AG04449 (cell line): Measurements from ENCODE around the gene MINAR2.

ENCODE experiments used
- CTCF ChIA-PET: fragments of 350-600 bp; formaldehyde crosslinking; extraction: SDS; loops from one replicate; lab custom pipeline; 2021; ENCODE audit warnings: antibody characterized with exemption; lab: Yijun Ruan, JAX
- POLR2A ChIA-PET: fragments of 400-600, 350-600 bp; formaldehyde crosslinking; extraction: SDS; loops from one replicate; lab custom pipeline; 2020; ENCODE audit warnings: antibody characterized with exemption, inconsistent platforms; lab: Yijun Ruan, JAX
- DNase-seq: peaks from one replicate; pipeline ENCODE4 v3.0.0-alpha.2; 2010; ENCODE audit warnings: low read depth, low spot score
- H3K4me3 ChIP-seq: 2 replicates; pipeline ENCODE4 v1.5.1; 2011; ENCODE audit warnings: low read depth, mild to moderate bottlenecking, control low read depth, low read length
- CTCF ChIP-seq: IDR thresholded peaks from one replicate; pipeline ENCODE4 v1.5.1; 2011; ENCODE audit warnings: mild to moderate bottlenecking, moderate library complexity, low read length, control low read depth, inconsistent platforms; ENCODE audit not compliant: insufficient read depth; ENCODE audit errors: missing control alignments

MINAR2 gene

GRCh38 chr5:129724222-129724621, 23.7 kb upstream of the MINAR2 start:
- POLR2A ChIA-PET, result no interaction called here
- H3K4me3 ChIP-seq, result no peak overlapping the region
- no peak for TF ChIP-seq CTCF
- DNase-seq, result no peak
- CTCF ChIA-PET, result no interaction called here

DNA sequence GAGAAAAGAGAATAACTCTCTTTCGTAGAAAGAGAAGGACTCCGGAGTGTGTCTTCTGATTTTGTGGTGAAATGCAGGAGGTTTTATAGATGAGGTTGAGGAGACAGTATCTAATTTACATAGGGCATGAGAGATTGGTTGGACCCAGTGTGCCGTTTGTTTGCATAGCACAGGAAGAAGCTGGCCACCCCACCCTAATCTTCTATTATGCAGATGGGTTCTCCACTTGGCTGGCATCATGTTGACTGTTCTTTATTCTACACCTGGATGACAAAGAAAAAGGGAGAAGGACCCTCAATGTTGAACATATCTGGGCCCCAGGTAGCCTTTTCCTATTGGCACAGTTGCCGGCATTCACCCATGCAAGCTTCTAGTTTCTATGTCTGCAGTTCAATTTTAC, 23.2 kb upstream of the MINAR2 start:
- ChIA-PET CTCF (no interaction called here), POLR2A (no interaction called here)
- no peak overlapping the region for H3K4me3 ChIP-seq

DNA sequence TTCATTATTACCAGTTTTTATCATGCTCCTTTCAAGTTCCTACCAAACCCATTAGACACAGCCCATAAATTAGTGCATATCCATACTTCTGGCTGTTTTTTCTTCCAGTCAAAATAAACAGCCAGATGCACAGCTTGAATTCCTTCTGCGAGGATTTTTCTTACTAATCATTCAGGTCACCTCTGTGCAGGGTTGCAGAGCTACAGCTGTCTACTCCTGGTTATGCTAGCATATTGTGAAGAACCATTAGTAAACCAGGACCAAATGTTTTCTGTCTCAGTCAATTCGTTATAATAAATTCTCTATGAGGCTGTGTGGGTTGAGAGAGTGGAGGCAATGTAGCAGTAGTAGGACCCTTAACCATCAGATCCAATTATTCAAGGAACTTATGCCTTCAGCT, 8.1 kb upstream of the MINAR2 start:
- POLR2A ChIA-PET, result no interaction called here
- H3K4me3 ChIP-seq, result no peak overlapping the region
- DNase-seq, result no peak
- CTCF ChIA-PET, result no interaction called here
- TF ChIP-seq CTCF, result no peak

More for the DNA sequence above, 23.2 kb upstream of the MINAR2 start:
- no peak for DNase-seq
- TF ChIP-seq CTCF, result no peak

GRCh38 chr5:129743541-129744187, 4.2 kb upstream of the MINAR2 start:
- H3K4me3 ChIP-seq, result no peak overlapping the region
- POLR2A ChIA-PET, result no interaction called here
- no peak for TF ChIP-seq CTCF
- DNase-seq, result no peak
- CTCF ChIA-PET, result no interaction called here

- TF ChIP-seq CTCF, result no peak
- ChIA-PET CTCF (no interaction called here), POLR2A (no interaction called here)
- no peak for DNase-seq
- no peak overlapping the region for H3K4me3 ChIP-seq
Measured at GRCh38 chr5:129745997-129746396, 1.9 kb upstream of the MINAR2 start.

- H3K4me3 ChIP-seq, result no peak overlapping the region
- CTCF ChIA-PET, result interaction anchor here (1.8 kb wide), 1 partner anchor 24 kb away, joined by 8 read pairs; no protein-coding TSS in a partner anchor
- TF ChIP-seq CTCF, result no peak
- DNase-seq, result no peak
- POLR2A ChIA-PET, result no interaction called here
Measured at GRCh38 chr5:129746876-129747275, 1.0 kb upstream of the MINAR2 start.
